ENCODE measurements around the gene LAPTM4A.

- TF ChIP-seq, protein P1, sequence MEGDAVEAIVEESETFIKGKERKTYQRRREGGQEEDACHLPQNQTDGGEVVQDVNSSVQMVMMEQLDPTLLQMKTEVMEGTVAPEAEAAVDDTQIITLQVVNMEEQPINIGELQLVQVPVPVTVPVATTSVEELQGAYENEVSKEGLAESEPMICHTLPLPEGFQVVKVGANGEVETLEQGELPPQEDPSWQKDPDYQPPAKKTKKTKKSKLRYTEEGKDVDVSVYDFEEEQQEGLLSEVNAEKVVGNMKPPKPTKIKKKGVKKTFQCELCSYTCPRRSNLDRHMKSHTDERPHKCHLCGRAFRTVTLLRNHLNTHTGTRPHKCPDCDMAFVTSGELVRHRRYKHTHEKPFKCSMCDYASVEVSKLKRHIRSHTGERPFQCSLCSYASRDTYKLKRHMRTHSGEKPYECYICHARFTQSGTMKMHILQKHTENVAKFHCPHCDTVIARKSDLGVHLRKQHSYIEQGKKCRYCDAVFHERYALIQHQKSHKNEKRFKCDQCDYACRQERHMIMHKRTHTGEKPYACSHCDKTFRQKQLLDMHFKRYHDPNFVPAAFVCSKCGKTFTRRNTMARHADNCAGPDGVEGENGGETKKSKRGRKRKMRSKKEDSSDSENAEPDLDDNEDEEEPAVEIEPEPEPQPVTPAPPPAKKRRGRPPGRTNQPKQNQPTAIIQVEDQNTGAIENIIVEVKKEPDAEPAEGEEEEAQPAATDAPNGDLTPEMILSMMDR (IDR thresholded peaks at IDR 0.05), result no peak
- TF ChIP-seq POLR2A (IDR thresholded peaks at IDR 0.05), result no peak
Observed at GRCh38 chr2:19989667-19990415, 61.6 kb downstream of the LAPTM4A start, which contains the start of gene WDR35.

Data from vagina (tissue), 2 donors.